ENCODE data around the gene TUBA1C.
"Not testable (repeated sequence)": the region's sequence is repeated elsewhere in the genome, so short reads cannot be mapped to it uniquely, and the experiment has no call there.

Gene TUBA1C

DNA sequence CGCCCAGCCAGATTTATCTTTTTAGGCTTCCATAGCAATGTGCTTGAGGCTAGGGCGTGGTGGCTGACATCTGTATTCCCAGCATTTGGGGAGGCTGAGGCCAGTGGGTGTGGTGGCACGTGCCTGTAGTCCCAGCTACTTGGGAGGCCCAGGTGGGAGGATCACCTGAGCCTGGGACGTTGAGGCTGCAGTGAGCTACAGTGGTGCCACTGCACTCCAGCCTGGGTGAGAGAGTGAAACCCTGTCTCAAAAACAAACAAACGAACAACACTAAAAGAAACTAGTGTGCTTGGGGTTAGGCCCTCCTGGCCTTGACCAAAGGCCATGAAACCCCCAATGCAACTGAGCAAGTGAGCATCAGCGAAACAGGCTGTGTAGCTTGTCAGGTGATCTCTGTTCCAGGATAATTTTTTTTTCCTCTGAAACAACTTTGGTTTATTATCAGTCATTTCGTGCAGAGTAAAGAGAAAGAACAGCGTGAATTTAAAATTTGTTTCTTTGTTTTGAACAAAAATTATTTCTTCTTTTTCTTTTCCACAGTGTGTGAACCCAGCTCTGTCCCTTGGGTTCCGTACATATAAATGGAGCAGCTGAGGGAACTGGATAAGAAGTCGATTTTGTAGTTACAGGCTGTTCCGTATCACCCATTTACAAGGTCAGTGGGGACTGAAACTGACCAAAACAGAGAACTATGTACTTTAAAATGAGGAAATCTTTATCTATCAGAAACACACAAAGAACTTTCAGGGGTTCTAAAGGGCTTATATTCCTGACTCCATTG, 8.8 kb upstream of the TUBA1C start:
- WGBS, 2 experiments: 94 to 95% methylated on average over 10 to 11 of the region's 11 CpGs

GRCh38 chr12:49257508-49258184, 7.2 kb upstream of the TUBA1C start:
- H3K27ac ChIP-seq (ENCODE audit: insufficient read depth, low read depth, low read length, poor library complexity, severe bottlenecking); H3K9me3 ChIP-seq (ENCODE audit: control insufficient read depth, low read length); H3K27me3 ChIP-seq (ENCODE audit: control insufficient read depth, insufficient read depth, low read length, poor library complexity, severe bottlenecking); H3K4me1 ChIP-seq (ENCODE audit: control insufficient read depth, insufficient read depth, low read length); H3K4me3 ChIP-seq (ENCODE audit: insufficient read depth, low read depth, low read length); H3K36me3 ChIP-seq (ENCODE audit: control insufficient read depth, insufficient read depth, low read length): not testable (repeated sequence)
- WGBS, 2 experiments: 94 to 96% methylated on average over 10 of the region's 10 CpGs

More for the DNA sequence above, 8.8 kb upstream of the TUBA1C start:
- no peaks in the 10 kb centered on the region for H3K4me1 ChIP-seq (ENCODE audit: control insufficient read depth, insufficient read depth, low read length)
- no peaks in the 10 kb centered on the region for H3K36me3 ChIP-seq (ENCODE audit: control insufficient read depth, insufficient read depth, low read length)
- no peaks in the 10 kb centered on the region for H3K9me3 ChIP-seq (ENCODE audit: control insufficient read depth, low read length)
- no peak overlapping the region for H3K4me3 ChIP-seq (ENCODE audit: insufficient read depth, low read depth, low read length)
- H3K27me3 ChIP-seq (ENCODE audit: control insufficient read depth, insufficient read depth, low read length, poor library complexity, severe bottlenecking): no peaks in the 10 kb centered on the region
- H3K27ac ChIP-seq (ENCODE audit: insufficient read depth, low read depth, low read length, poor library complexity, severe bottlenecking): no peak overlapping the region

DNA sequence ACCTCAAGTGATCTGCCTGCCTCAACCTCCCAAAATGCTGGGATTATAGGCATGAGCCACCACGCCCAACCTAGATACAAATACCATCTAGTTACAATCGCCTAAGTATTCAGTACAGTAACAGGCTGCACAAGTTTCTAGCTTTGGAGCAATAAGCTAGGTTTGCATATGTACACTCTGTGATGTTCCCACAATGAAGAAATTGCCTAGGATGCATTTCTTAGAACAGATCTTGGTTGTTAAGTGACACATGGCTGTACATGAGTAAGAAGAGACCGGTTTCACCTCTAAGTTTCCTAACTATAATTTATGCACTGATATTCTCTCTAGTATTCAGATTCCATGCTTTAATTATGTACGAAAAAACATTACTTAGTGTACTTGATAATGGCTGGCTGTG, 5.4 kb upstream of the TUBA1C start:
- no peaks in the 10 kb centered on the region for H3K36me3 ChIP-seq (ENCODE audit: control insufficient read depth, insufficient read depth, low read length)
- no peaks in the 10 kb centered on the region for H3K4me1 ChIP-seq (ENCODE audit: control insufficient read depth, insufficient read depth, low read length)
- H3K9me3 ChIP-seq (ENCODE audit: control insufficient read depth, low read length): no peaks in the 10 kb centered on the region
- WGBS, 2 experiments: 93 to 99% methylated on average over 3 of the region's 4 CpGs
- H3K4me3 ChIP-seq (ENCODE audit: insufficient read depth, low read depth, low read length): no peak overlapping the region
- no peak overlapping the region for H3K27ac ChIP-seq (ENCODE audit: insufficient read depth, low read depth, low read length, poor library complexity, severe bottlenecking)
- H3K27me3 ChIP-seq (ENCODE audit: control insufficient read depth, insufficient read depth, low read length, poor library complexity, severe bottlenecking): no peaks in the 10 kb centered on the region

DNA sequence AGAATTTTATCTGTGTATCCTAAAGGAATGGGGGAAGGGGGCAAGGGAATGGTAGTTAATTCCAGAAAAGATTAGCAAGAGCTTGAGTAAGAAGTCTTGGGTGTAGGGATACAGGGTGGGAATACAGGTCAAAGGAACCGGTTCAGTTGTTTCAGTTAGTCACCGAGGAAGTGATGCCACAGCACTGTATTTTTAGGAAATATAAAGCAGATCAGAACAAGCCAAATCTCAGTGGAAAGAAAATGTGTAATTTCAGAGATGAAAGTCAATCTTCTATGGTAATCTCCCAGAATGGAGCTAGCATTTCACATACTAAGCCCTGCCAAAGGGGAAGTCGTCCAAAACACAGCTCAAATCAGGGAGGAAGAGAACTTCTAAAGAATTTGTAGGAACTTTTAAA, 4.7 kb upstream of the TUBA1C start:
- Histone ChIP-seq H3K4me3 (ENCODE audit: insufficient read depth, low read depth, low read length) (no peak overlapping the region), H3K4me1 (ENCODE audit: control insufficient read depth, insufficient read depth, low read length) (no peaks in the 10 kb centered on the region), H3K27me3 (ENCODE audit: control insufficient read depth, insufficient read depth, low read length, poor library complexity, severe bottlenecking) (no peaks in the 10 kb centered on the region), H3K9me3 (ENCODE audit: control insufficient read depth, low read length) (no peaks in the 10 kb centered on the region), H3K27ac (ENCODE audit: insufficient read depth, low read depth, low read length, poor library complexity, severe bottlenecking) (no peak overlapping the region), H3K36me3 (ENCODE audit: control insufficient read depth, insufficient read depth, low read length) (no peaks in the 10 kb centered on the region)
- WGBS, 2 experiments: 82 to 84% methylated on average over 3 of the region's 3 CpGs

GRCh38 chr12:49260571-49261363, 4.1 kb upstream of the TUBA1C start:
- H3K9me3 ChIP-seq (ENCODE audit: control insufficient read depth, low read length): no peaks in the 10 kb centered on the region
- H3K27me3 ChIP-seq (ENCODE audit: control insufficient read depth, insufficient read depth, low read length, poor library complexity, severe bottlenecking): no peaks in the 10 kb centered on the region
- H3K4me3 ChIP-seq (ENCODE audit: insufficient read depth, low read depth, low read length): no peak overlapping the region
- H3K4me1 ChIP-seq (ENCODE audit: control insufficient read depth, insufficient read depth, low read length): no peaks in the 10 kb centered on the region
- no peaks in the 10 kb centered on the region for H3K36me3 ChIP-seq (ENCODE audit: control insufficient read depth, insufficient read depth, low read length)
- H3K27ac ChIP-seq (ENCODE audit: insufficient read depth, low read depth, low read length, poor library complexity, severe bottlenecking): no peak overlapping the region
- 90 to 95% methylated on average over 11 of the region's 11 CpGs for WGBS, 2 experiments

GRCh38 chr12:49261721-49262120, 3.2 kb upstream of the TUBA1C start:
- Histone ChIP-seq H3K4me1 (ENCODE audit: control insufficient read depth, insufficient read depth, low read length) (peaks cover under 1% of the 10 kb centered on the region), H3K4me3 (ENCODE audit: insufficient read depth, low read depth, low read length) (no peak overlapping the region), H3K36me3 (ENCODE audit: control insufficient read depth, insufficient read depth, low read length) (no peaks in the 10 kb centered on the region), H3K9me3 (ENCODE audit: control insufficient read depth, low read length) (no peaks in the 10 kb centered on the region), H3K27ac (ENCODE audit: insufficient read depth, low read depth, low read length, poor library complexity, severe bottlenecking) (no peak overlapping the region), H3K27me3 (ENCODE audit: control insufficient read depth, insufficient read depth, low read length, poor library complexity, severe bottlenecking) (no peaks in the 10 kb centered on the region)
- 91 to 100% methylated on average over 2 of the region's 2 CpGs for WGBS, 2 experiments

- Histone ChIP-seq H3K27ac (ENCODE audit: insufficient read depth, low read depth, low read length, poor library complexity, severe bottlenecking) (no peak overlapping the region), H3K36me3 (ENCODE audit: control insufficient read depth, insufficient read depth, low read length) (no peaks in the 10 kb centered on the region), H3K4me1 (ENCODE audit: control insufficient read depth, insufficient read depth, low read length) (peaks cover 11% of the 10 kb centered on the region), H3K4me3 (ENCODE audit: insufficient read depth, low read depth, low read length) (no peak overlapping the region), H3K9me3 (ENCODE audit: control insufficient read depth, low read length) (no peaks in the 10 kb centered on the region), H3K27me3 (ENCODE audit: control insufficient read depth, insufficient read depth, low read length, poor library complexity, severe bottlenecking) (no peaks in the 10 kb centered on the region)
- WGBS, 2 experiments: 96 to 97% methylated on average over 4 of the region's 5 CpGs
Observed at GRCh38 chr12:49263400-49263763, 1.5 kb upstream of the TUBA1C start.

GRCh38 chr12:49264466-49264872, 413 bp upstream of the TUBA1C start:
- no peak overlapping the region for H3K27ac ChIP-seq (ENCODE audit: insufficient read depth, low read depth, low read length, poor library complexity, severe bottlenecking)
- no peaks in the 10 kb centered on the region for H3K27me3 ChIP-seq (ENCODE audit: control insufficient read depth, insufficient read depth, low read length, poor library complexity, severe bottlenecking)
- peaks cover 11% of the 10 kb centered on the region for H3K4me1 ChIP-seq (ENCODE audit: control insufficient read depth, insufficient read depth, low read length)
- H3K4me3 ChIP-seq (ENCODE audit: insufficient read depth, low read depth, low read length): peak overlapping the region; percentile 77
- H3K9me3 ChIP-seq (ENCODE audit: control insufficient read depth, low read length): no peaks in the 10 kb centered on the region
- H3K36me3 ChIP-seq (ENCODE audit: control insufficient read depth, insufficient read depth, low read length): no peaks in the 10 kb centered on the region
- WGBS, 2 experiments: 0 to 1% methylated on average over 35 of the region's 35 CpGs

- H3K4me3 ChIP-seq (ENCODE audit: insufficient read depth, low read depth, low read length); H3K9me3 ChIP-seq (ENCODE audit: control insufficient read depth, low read length); H3K27ac ChIP-seq (ENCODE audit: insufficient read depth, low read depth, low read length, poor library complexity, severe bottlenecking); H3K27me3 ChIP-seq (ENCODE audit: control insufficient read depth, insufficient read depth, low read length, poor library complexity, severe bottlenecking): not testable (repeated sequence)
- Histone ChIP-seq H3K36me3 (ENCODE audit: control insufficient read depth, insufficient read depth, low read length) (peaks cover 26% of the 10 kb centered on the region), H3K4me1 (ENCODE audit: control insufficient read depth, insufficient read depth, low read length) (peaks cover 11% of the 10 kb centered on the region)
- 90 to 93% methylated on average over 5 to 6 of the region's 6 CpGs for WGBS, 2 experiments
Observed at GRCh38 chr12:49269191-49269590, 4.3 kb downstream of the TUBA1C start.

All from ectodermal cell (in vitro differentiated cells).